H1 (cell line): ENCODE results near the gene PTMA. TPM values are rescaled to one million over a fixed set of nuclear protein-coding genes. Genes with fewer than 3 reads are reported as not detected.

ENCODE experiments used
- ASH2L ChIP-seq: fragments of 200-600, 300-600 bp; sonication (generic); IDR thresholded peaks from one replicate; pipeline ENCODE4 v1.7.1; 2017; ENCODE audit warnings: low read length
- BRCA1 ChIP-seq: IDR thresholded peaks from 2 replicates; pipeline ENCODE4 v1.6.1; 2012; ENCODE audit warnings: low read depth, low read length, improper control_type of control experiment
- CEBPB ChIP-seq: IDR thresholded peaks from 2 replicates; pipeline ENCODE4 v1.6.1; 2012; ENCODE audit warnings: low read depth, low read length
- E2F6 ChIP-seq: IDR thresholded peaks from 2 replicates; pipeline ENCODE4 v1.6.1; 2012; ENCODE audit warnings: inconsistent platforms
- HDAC6 ChIP-seq: IDR thresholded peaks from one replicate; pipeline ENCODE4 v1.7.1; 2012; ENCODE audit warnings: low read depth, mild to moderate bottlenecking, inconsistent platforms, low read length, moderate library complexity
- KDM1A ChIP-seq: fragments of 200-600, 300-600 bp; sonication (generic); IDR thresholded peaks from 2 replicates; pipeline ENCODE4 v1.7.1; 2016; ENCODE audit warnings: mild to moderate bottlenecking, low read length, borderline replicate concordance
- KDM5A ChIP-seq: fragments of 200-600 bp; IDR thresholded peaks from 2 replicates; pipeline ENCODE4 v1.7.1; 2012; ENCODE audit warnings: mild to moderate bottlenecking, low read length, inconsistent platforms, mixed read lengths
- SP1 ChIP-seq: IDR thresholded peaks from 2 replicates; pipeline ENCODE4 v1.6.1; 2011; ENCODE audit warnings: low read depth, low read length
- polyA plus RNA-seq, 7 experiments: library from polyadenylated mRNA; depleted of rRNA in 3 of 7; stranded (reverse) in 5 of 7; unstranded in 2 of 7; fragments of >200 nt in 5 of 7; fragments of 200-250 nt in 2 of 7; gene quantifications; 1 replicate in 5 of 7; 2 replicates in 1 of 7; 4 replicates in 1 of 7; pipeline versions ENCODE4 v1.2.1 to v1.2.3, GENCODE V29; 2011 to 2013; ENCODE audit warnings: missing spikeins in 2 of 7, mixed read lengths in 2 of 7
- total RNA-seq: library from RNA; stranded (reverse); fragmentation: NEBNext Ultra II Directional; extraction: Animal tissue kit (Norgen Biotek cat#: 25700); gene quantifications from 2 replicates; pipeline ENCODE4 v1.2.1, GENCODE V29; 2021

PTMA gene
- total and polyA plus RNA-seq, 2 of the 8 experiments (the other 6 are each of a cell fraction or from before 2014, with no cell fraction given): 683 to 2,680 TPM

DNA sequence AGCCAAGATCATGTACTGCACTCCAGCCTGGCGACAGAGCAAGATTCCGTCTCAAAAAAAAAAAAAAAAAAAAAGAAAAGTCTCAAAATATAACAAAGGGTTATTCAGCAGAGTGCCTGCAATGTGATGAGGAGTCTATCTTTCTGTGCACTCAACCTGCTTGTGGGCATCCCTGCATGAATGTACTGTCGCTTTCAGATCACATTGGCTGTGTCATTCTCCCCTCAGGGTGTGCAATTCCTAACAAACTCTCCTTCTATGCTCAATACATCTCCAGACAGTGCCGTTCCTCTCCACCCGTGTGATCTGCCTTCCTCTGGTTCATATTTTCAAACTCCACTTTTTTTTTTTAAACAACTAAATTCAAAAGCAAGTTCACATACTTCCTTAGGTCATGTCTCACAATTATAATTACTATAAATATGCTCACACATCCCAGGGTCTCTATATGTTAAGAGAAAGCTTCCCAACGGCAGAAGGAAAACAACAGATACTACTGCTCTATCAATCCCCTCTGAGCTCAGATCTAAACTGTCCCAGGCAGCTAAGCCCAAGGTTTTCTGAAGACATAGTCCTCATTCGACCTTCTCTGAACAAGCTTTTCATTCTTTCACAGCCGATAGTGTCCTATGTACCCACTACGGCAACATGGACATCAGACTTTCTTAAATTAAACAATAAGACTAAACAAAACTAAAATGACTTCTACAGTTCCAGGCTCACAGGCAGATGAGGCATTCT is 35.2 kb downstream of the PTMA start (continued):
- TF ChIP-seq ASH2L (no peak), CEBPB (no peak), BRCA1 (no peak), HDAC6 (no peak), KDM5A (no peak), E2F6 (no peak), KDM1A (no peak), SP1 (no peak)
- TF ChIP-seq, all 59 proteins: peak for 0
